Endothelial cell of umbilical vein (primary cell): Measurements from ENCODE around the gene SNORC. TPM values are rescaled to one million over a fixed set of nuclear protein-coding genes. Genes with fewer than 3 reads are reported as not detected.

ENCODE experiments used
- BruUV-seq: library from RNA; stranded (reverse); fragments of 400-500 nt; replicated peaks from 2 replicates; lab custom pipeline; 2021; lab: Mats Ljungman, UMichigan
- CTCF ChIA-PET: fragments of 300-600, 350-600 bp; sonication (Branson Sonifier 250); formaldehyde crosslinking; loops from one replicate; lab custom pipeline; 2021; ENCODE audit warnings: antibody characterized with exemption, inconsistent platforms; lab: Charles Lee
- POLR2A ChIA-PET: fragments of 300-600, 350-600 bp; sonication (Branson Sonifier 250); formaldehyde crosslinking; loops from one replicate; lab custom pipeline; 2021; ENCODE audit warnings: antibody characterized with exemption, inconsistent platforms; lab: Charles Lee
- DNase-seq: peaks from one replicate; pipeline ENCODE4 v3.0.0-alpha.2; 2011; ENCODE audit warnings: low read depth, low spot score
- FAIRE-seq: peaks from 2 replicates; lab custom pipeline; 2011; peaks lifted over from hg19 to GRCh38; lab: Jason Lieb, UNC
- H2AFZ ChIP-seq: 2 replicates; pipeline ENCODE4 v1.6.0; 2012; ENCODE audit warnings: low read depth, low read length, control low read depth, inconsistent platforms
- H3K27ac ChIP-seq: 2 replicates; pipeline ENCODE4 v1.5.1; 2011; ENCODE audit warnings: low read depth, mild to moderate bottlenecking, control low read depth, low read length, moderate library complexity; ENCODE audit not compliant: insufficient read depth
- H3K27me3 ChIP-seq, 2 experiments: 2 replicates each; pipeline versions ENCODE4 v1.6.0 to v1.6.1; 2011; ENCODE audit warnings: low read length in 2 of 2, mixed read lengths in 1 of 2; ENCODE audit not compliant: control insufficient read depth in 2 of 2, insufficient read depth in 2 of 2
- H3K36me3 ChIP-seq, 2 experiments: 2 replicates in 1 of 2; 3 replicates in 1 of 2; pipeline ENCODE4 v1.5.1; 2011; ENCODE audit warnings: low read length in 2 of 2, mild to moderate bottlenecking in 1 of 2, moderate library complexity in 1 of 2; ENCODE audit not compliant: control insufficient read depth in 2 of 2, insufficient read depth in 2 of 2; ENCODE audit errors: extremely low read depth in 1 of 2
- H3K4me1 ChIP-seq: 3 replicates; pipeline ENCODE4 v1.5.1; 2011; ENCODE audit warnings: mild to moderate bottlenecking, low read length; ENCODE audit not compliant: control insufficient read depth, insufficient read depth; ENCODE audit errors: extremely low read depth
- H3K4me2 ChIP-seq: 2 replicates; pipeline ENCODE4 v1.6.1; 2011; ENCODE audit warnings: low read length, control low read depth, mixed read lengths; ENCODE audit not compliant: insufficient read depth
- H3K4me3 ChIP-seq, 3 experiments: fragments of 200-600 bp in 1 of 3; sonication (generic), shearing (Covaris generic) in 1 of 3; replicated peaks in 1 of 3; 2 replicates each; pipeline ENCODE4 v1.5.1; 2011 to 2016; ENCODE audit warnings: control low read depth in 3 of 3, low read length in 3 of 3, mild to moderate bottlenecking in 2 of 3, inconsistent platforms in 1 of 3, low read depth in 1 of 3, moderate library complexity in 1 of 3; ENCODE audit not compliant: insufficient read depth in 1 of 3
- H3K79me2 ChIP-seq: 2 replicates; pipeline ENCODE4 v1.6.0; 2012; ENCODE audit warnings: low read length, inconsistent platforms; ENCODE audit not compliant: control insufficient read depth, insufficient read depth
- H3K9ac ChIP-seq: replicated peaks from 2 replicates; pipeline ENCODE3; 2011; ENCODE audit warnings: low read length, control low read depth; ENCODE audit not compliant: insufficient read depth; ENCODE audit errors: extremely low read depth
- H3K9me1 ChIP-seq: replicated peaks from 3 replicates; pipeline ENCODE4 v1.6.0; 2011; ENCODE audit warnings: mild to moderate bottlenecking, low read length; ENCODE audit not compliant: control insufficient read depth, insufficient read depth; ENCODE audit errors: extremely low read depth
- H3K9me3 ChIP-seq: replicated peaks from 2 replicates; pipeline ENCODE4 v1.5.1; 2012; ENCODE audit warnings: low read length, inconsistent platforms; ENCODE audit not compliant: control insufficient read depth, insufficient read depth
- H4K20me1 ChIP-seq: replicated peaks from 2 replicates; pipeline ENCODE3; 2011; ENCODE audit warnings: mild to moderate bottlenecking, low read length; ENCODE audit not compliant: control insufficient read depth, insufficient read depth; ENCODE audit errors: extremely low read depth
- CTCF ChIP-seq, 2 donors: IDR thresholded peaks; 1 replicate in 1 of 2; 2 replicates in 1 of 2; pipeline ENCODE4 v1.5.1; 2011; ENCODE audit warnings: low read length in 2 of 2, mild to moderate bottlenecking in 2 of 2, moderate library complexity in 2 of 2, control low read depth in 1 of 2, inconsistent platforms in 1 of 2, low read depth in 1 of 2; ENCODE audit not compliant: insufficient read depth in 1 of 2; ENCODE audit errors: extremely low read depth in 1 of 2
- EZH2 ChIP-seq: IDR thresholded peaks from 2 replicates; pipeline ENCODE4 v1.6.1; 2012; ENCODE audit warnings: borderline replicate concordance, low read depth, mild to moderate bottlenecking, moderate library complexity, low read length, inconsistent platforms; ENCODE audit not compliant: severe bottlenecking
- FOS ChIP-seq: IDR thresholded peaks from 2 replicates; pipeline ENCODE4 v1.6.1; 2011; ENCODE audit warnings: mild to moderate bottlenecking, low read length, moderate library complexity, borderline replicate concordance; ENCODE audit not compliant: insufficient read depth
- GATA2 ChIP-seq: IDR thresholded peaks from 2 replicates; pipeline ENCODE4 v1.7.0; 2011; ENCODE audit warnings: low read depth, mild to moderate bottlenecking, moderate library complexity, mixed read lengths, low read length; ENCODE audit not compliant: insufficient read length, insufficient read depth
- JUN ChIP-seq: IDR thresholded peaks from 2 replicates; pipeline ENCODE4 v1.6.1; 2011; ENCODE audit warnings: borderline replicate concordance, low read depth; ENCODE audit not compliant: insufficient read length, insufficient read depth
- MYC ChIP-seq: IDR thresholded peaks from one replicate; pipeline ENCODE4 v1.6.1; 2011; ENCODE audit warnings: mild to moderate bottlenecking, low read depth, low read length
- POLR2A ChIP-seq: IDR thresholded peaks from 2 replicates; pipeline ENCODE4 v1.6.1; 2012; ENCODE audit warnings: low read depth, mild to moderate bottlenecking, control low read depth, low read length
- dilution Hi-C: fragments of 300-500 bp; cut with MboI; formaldehyde crosslinking; loops from one replicate; pipeline ENCODE4 v1.15.0; 2019; ENCODE audit warnings: low sequenced_read_pairs; ENCODE audit not compliant: extremely low pct_ligation_motif_present
- intact Hi-C: fragments of 100-400 bp; cut with micrococcal nuclease; formaldehyde crosslinking; loops from one replicate; pipeline ENCODE4 v1.10.0; 2022
- polyA plus RNA-seq, 4 experiments: library from polyadenylated mRNA; depleted of rRNA in 3 of 4; stranded (reverse) in 3 of 4; unstranded in 1 of 4; fragments of >200 nt; gene quantifications; 2 replicates each; pipeline versions ENCODE4 v1.2.1 to v1.2.3, GENCODE V29; 2011 to 2012; ENCODE audit warnings: missing spikeins in 1 of 4
- total RNA-seq: library from RNA; stranded (reverse); gene quantifications from 2 replicates; pipeline ENCODE4 v1.2.3, GENCODE V29; 2021

The SNORC gene
- total and polyA plus RNA-seq, 2 donors (not counting 3 experiments of a cell fraction or from before 2014, with no cell fraction given), result 1.4 to 4.0 TPM

DNA sequence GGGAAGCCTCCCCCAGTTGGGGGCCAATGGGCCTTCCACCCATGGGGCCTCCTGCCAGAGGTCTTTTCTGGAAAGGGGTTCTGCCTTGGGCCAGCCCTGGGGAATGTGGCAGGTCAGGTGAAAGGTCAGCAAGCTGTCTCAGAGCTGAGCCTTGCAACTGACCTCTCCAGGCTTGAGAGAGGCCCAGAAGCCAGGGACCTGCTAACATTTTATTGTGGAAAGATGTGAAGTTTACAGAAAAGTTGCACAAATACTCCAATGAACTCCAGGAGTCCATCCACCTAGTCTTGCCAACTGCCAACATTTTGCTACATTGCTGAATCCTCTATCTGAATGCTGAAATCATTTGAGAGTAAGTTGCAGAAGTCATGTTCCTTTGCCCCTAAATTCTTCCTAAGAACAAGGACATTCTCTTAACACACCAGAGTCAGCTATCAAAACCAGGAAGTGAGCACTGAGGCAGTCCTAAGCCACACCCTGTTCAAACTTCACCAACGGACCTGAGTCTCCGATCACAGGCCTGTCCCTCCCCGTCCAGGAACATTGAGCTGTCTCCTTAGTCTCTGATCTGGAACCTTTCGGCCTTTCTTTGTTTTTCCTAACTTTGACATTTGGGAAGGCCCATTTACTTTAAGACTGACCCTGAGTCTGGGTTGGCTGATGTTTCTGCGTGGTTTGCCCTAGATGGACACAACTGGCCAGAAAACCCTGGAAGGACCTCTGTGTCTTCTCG lies 4.0 kb downstream of the SNORC start:
- no peak for TF ChIP-seq FOS
- no peak for TF ChIP-seq JUN
- TF ChIP-seq GATA2, result no peak
- no peak for TF ChIP-seq MYC
- no peak for TF ChIP-seq POLR2A
- TF ChIP-seq EZH2, result no peak
- no peaks in the 10 kb centered on the region for H3K79me2 ChIP-seq
- CTCF ChIA-PET, result interaction anchor here (1.3 to 3.0 kb wide), 3 partner anchors 14 to 180 kb away, joined by 3 to 31 read pairs (median 8); no protein-coding TSS in a partner anchor
- BruUV-seq, result no TSS peak
- H3K4me2 ChIP-seq, result no peak overlapping the region
- H3K4me1 ChIP-seq, result no peaks in the 10 kb centered on the region
- H3K9me1 ChIP-seq, result no peaks in the 10 kb centered on the region
- no peak overlapping the region for H3K27ac ChIP-seq
- POLR2A ChIA-PET, result no interaction called here
- H3K9ac ChIP-seq, result no peak overlapping the region
- no peaks in the 10 kb centered on the region for H3K36me3 ChIP-seq
- intact Hi-C loops (no loop called here), dilution Hi-C loops (no loop called here)
- H3K4me3 ChIP-seq, result no peak overlapping the region
- no peaks in the 10 kb centered on the region for H3K9me3 ChIP-seq
- no peaks in the 10 kb centered on the region for H3K27me3 ChIP-seq
- DNase-seq, result no peak
- H4K20me1 ChIP-seq, result no peaks in the 10 kb centered on the region
- H2AFZ ChIP-seq, result no peak overlapping the region
- FAIRE-seq, result no peak

- no peak overlapping the region for H3K4me3 ChIP-seq
- no peaks in the 10 kb centered on the region for H3K27me3 ChIP-seq
- ChIA-PET POLR2A (no interaction called here), CTCF (interaction anchor here (1.3 to 3.0 kb wide), 3 partner anchors 15 to 179 kb away, joined by 3 to 31 read pairs (median 8); no protein-coding TSS in a partner anchor)
- H3K36me3 ChIP-seq, result no peaks in the 10 kb centered on the region
- no peaks in the 10 kb centered on the region for H3K9me3 ChIP-seq
- FAIRE-seq (no peak), DNase-seq (no peak)
- no peak overlapping the region for H3K27ac ChIP-seq
- H3K79me2 ChIP-seq, result no peaks in the 10 kb centered on the region
- no peak overlapping the region for H2AFZ ChIP-seq
- no peak overlapping the region for H3K9ac ChIP-seq
- no peaks in the 10 kb centered on the region for H3K4me1 ChIP-seq
- intact Hi-C loops, result loop anchor here (1.0 kb wide), 1 partner anchor 377 kb away; the partner anchor contains the start of gene ATG16L1
- no TSS peak for BruUV-seq
- H3K9me1 ChIP-seq, result no peaks in the 10 kb centered on the region
- no peak for TF ChIP-seq CTCF (IDR thresholded peaks at IDR 0.05; ENCODE audit: extremely low read depth in 1 of 2, insufficient read depth in 1 of 2, low read depth in 1 of 2, low read length in 2 of 2)
- no peaks in the 10 kb centered on the region for H4K20me1 ChIP-seq
- H3K4me2 ChIP-seq, result no peak overlapping the region
- dilution Hi-C loops, result no loop called here
Observed at GRCh38 chr2:232874677-232875223, 4.7 kb downstream of the SNORC start.
